K562 (cell line): ENCODE data around the gene KCNG1. TPM values are rescaled to one million over a fixed set of nuclear protein-coding genes. Genes with fewer than 3 reads are reported as not detected.

Experiments used
- BMI1 ChIP-seq: fragments of 150-350 bp; IDR thresholded peaks from 2 replicates; pipeline ENCODE4 v1.6.1; 2014; ENCODE audit warnings: low read length
- CBX1 ChIP-seq: sonication (generic); IDR thresholded peaks from 2 replicates; pipeline ENCODE4 v1.6.1; 2016; ENCODE audit warnings: antibody characterized with exemption, low read depth, mild to moderate bottlenecking
- FOXK2 ChIP-seq, 2 experiments: fragments of 450-650 bp; IDR thresholded peaks in 1 of 2; conservative IDR thresholded peaks in 1 of 2; 2 replicates each; pipeline ENCODE4 v1.6.1; 2016; ENCODE audit warnings: low read depth in 2 of 2, mild to moderate bottlenecking in 1 of 2
- KHSRP ChIP-seq: fragments of 450-650 bp; IDR thresholded peaks from 2 replicates; pipeline ENCODE4 v1.6.1; 2017
- NCOA6 ChIP-seq: fragments of 450-650 bp; IDR thresholded peaks from 2 replicates; pipeline ENCODE4 v1.6.1; 2017; ENCODE audit warnings: mild to moderate bottlenecking
- SMARCB1 ChIP-seq: IDR thresholded peaks from 2 replicates; pipeline ENCODE4 v1.6.1; 2011; ENCODE audit warnings: improper control_type of control experiment, low read depth; ENCODE audit not compliant: insufficient read length
- polyA plus RNA-seq, 8 experiments: library from polyadenylated mRNA; depleted of rRNA in 4 of 8; stranded (reverse) in 5 of 8; unstranded in 3 of 8; fragments of >200 nt; fragmentation: Nextera tagmentation in 2 of 8; fragmentation: Illumina TruSeq in 1 of 8; extraction: Ambion mirVana in 2 of 8; extraction: Trizol in 1 of 8; gene quantifications; 2 replicates each; pipeline versions ENCODE4 v1.2.1 to v1.2.3, GENCODE V29; 2011 to 2014; ENCODE audit warnings: inconsistent platforms in 1 of 8, missing spikeins in 1 of 8
- total RNA-seq, 7 experiments: library from RNA; depleted of rRNA in 6 of 7; stranded (reverse); fragments of >200 nt in 6 of 7; fragmentation: Illumina TruSeq in 2 of 7; extraction: Trizol in 2 of 7; gene quantifications; 2 replicates each; pipeline versions ENCODE4 v1.2.1 to v1.2.3, GENCODE V29; 2011 to 2021; ENCODE audit warnings: low replicate concordance in 1 of 7
- TF ChIP-seq, protein P1 (sequence below), 2 experiments: fragments of 450-650 bp; formaldehyde crosslinking in 1 of 2; IDR thresholded peaks; 2 replicates each; pipeline versions ENCODE4 v1.4.0 to v1.6.1; 2014 to 2020; ENCODE audit warnings: mild to moderate bottlenecking in 2 of 2, borderline replicate concordance in 1 of 2, low read depth in 1 of 2
- TF ChIP-seq, protein P2 (sequence below): fragments of 250-450 bp; sonication (Bioruptor Pico); IDR thresholded peaks from 2 replicates; pipeline ENCODE4 v1.5.1; 2021; ENCODE audit warnings: mild to moderate bottlenecking

The KCNG1 gene
- total and polyA plus RNA-seq, 9 of the 15 experiments (the other 6 are each of a cell fraction or from before 2014, with no cell fraction given) = 0.06 to 1.5 (median 0.22) TPM; not detected in 2

DNA sequence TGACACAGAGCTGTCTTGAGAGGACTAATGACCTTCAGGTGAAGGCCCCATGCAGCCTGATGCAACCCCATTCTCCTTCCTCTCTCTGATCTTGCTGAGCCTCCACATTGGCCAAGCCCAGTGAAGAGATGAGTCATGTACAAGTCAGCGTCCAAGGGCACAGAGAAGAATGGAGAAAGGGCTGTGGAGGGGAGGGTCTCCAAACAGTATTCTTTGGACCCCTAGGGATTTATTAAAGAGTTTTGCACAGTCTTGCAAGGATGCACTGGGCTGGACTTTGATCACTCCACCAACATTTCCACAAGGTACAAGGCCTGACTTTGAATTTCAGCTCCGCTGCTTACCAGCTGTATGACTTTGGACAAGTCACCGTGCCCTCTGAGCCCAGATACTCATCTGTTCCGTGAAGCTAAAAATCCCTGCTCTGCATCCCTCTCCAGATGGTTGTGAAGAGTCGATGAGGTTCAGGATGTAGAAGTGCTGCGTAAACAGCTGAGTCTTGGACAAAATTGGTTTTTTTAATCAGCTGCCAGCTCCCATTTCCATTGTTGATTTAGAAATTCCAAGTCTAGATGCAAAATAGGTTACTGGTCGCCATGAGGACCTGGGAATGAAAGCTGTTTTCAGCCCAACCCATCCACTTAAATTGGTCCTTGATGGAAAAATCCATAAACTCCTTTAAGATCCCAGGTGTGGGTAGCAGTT lies 14.1 kb upstream of the KCNG1 start (continued):
- TF ChIP-seq, protein P1, sequence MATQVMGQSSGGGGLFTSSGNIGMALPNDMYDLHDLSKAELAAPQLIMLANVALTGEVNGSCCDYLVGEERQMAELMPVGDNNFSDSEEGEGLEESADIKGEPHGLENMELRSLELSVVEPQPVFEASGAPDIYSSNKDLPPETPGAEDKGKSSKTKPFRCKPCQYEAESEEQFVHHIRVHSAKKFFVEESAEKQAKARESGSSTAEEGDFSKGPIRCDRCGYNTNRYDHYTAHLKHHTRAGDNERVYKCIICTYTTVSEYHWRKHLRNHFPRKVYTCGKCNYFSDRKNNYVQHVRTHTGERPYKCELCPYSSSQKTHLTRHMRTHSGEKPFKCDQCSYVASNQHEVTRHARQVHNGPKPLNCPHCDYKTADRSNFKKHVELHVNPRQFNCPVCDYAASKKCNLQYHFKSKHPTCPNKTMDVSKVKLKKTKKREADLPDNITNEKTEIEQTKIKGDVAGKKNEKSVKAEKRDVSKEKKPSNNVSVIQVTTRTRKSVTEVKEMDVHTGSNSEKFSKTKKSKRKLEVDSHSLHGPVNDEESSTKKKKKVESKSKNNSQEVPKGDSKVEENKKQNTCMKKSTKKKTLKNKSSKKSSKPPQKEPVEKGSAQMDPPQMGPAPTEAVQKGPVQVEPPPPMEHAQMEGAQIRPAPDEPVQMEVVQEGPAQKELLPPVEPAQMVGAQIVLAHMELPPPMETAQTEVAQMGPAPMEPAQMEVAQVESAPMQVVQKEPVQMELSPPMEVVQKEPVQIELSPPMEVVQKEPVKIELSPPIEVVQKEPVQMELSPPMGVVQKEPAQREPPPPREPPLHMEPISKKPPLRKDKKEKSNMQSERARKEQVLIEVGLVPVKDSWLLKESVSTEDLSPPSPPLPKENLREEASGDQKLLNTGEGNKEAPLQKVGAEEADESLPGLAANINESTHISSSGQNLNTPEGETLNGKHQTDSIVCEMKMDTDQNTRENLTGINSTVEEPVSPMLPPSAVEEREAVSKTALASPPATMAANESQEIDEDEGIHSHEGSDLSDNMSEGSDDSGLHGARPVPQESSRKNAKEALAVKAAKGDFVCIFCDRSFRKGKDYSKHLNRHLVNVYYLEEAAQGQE (IDR thresholded peaks at IDR 0.05; ENCODE audit: borderline replicate concordance) = no peak
- TF ChIP-seq, protein P1 (CRISPR knock-in tag; IDR thresholded peaks at IDR 0.05; ENCODE audit: low read depth) = no peak
- TF ChIP-seq CBX1 (no peak), NCOA6 (no peak), SMARCB1 (no peak), KHSRP (no peak), BMI1 (no peak), FOXK2 (conservative IDR thresholded peaks at IDR 0.05 in 1 of 2, IDR thresholded peaks at IDR 0.05 in 1 of 2; ENCODE audit: low read depth in 2 of 2) (no peak)
- TF ChIP-seq, protein P2, sequence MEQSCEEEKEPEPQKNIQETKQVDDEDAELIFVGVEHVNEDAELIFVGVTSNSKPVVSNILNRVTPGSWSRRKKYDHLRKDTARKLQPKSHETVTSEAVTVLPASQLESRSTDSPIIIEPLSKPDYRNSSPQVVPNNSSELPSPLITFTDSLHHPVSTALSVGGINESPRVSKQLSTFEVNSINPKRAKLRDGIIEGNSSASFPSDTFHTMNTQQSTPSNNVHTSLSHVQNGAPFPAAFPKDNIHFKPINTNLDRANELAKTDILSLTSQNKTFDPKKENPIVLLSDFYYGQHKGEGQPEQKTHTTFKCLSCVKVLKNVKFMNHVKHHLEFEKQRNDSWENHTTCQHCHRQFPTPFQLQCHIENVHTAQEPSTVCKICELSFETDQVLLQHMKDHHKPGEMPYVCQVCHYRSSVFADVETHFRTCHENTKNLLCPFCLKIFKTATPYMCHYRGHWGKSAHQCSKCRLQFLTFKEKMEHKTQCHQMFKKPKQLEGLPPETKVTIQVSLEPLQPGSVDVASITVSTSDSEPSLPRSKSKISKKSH (CRISPR knock-in tag) = no peak
